A549 (cell line): Measurements from ENCODE around the gene ANO2.

Experiments used
- BCL3 ChIP-seq: fragments of >200 bp; sonication (Bioruptor Twin); formaldehyde crosslinking; IDR thresholded peaks from 3 replicates; pipeline ENCODE4 v1.6.1; 2016
- CHD4 ChIP-seq: fragments of 200-600 bp; sonication (generic); IDR thresholded peaks from 2 replicates; pipeline ENCODE4 v1.6.1; 2016; ENCODE audit warnings: antibody characterized with exemption, mild to moderate bottlenecking, borderline replicate concordance
- CTCF ChIP-seq: fragments of >200 bp; sonication (Bioruptor Twin); formaldehyde crosslinking; IDR thresholded peaks from 3 replicates; pipeline ENCODE4 v1.5.1; 2016
- JUN ChIP-seq, 2 experiments: fragments of >200 bp; sonication (Bioruptor Twin); formaldehyde crosslinking; IDR thresholded peaks; 2 replicates in 1 of 2; 3 replicates in 1 of 2; pipeline ENCODE4 v1.6.1; 2016 to 2017
- NR3C1 ChIP-seq: fragments of >200 bp; sonication (Bioruptor Twin); formaldehyde crosslinking; IDR thresholded peaks from 3 replicates; pipeline ENCODE4 v1.6.1; 2017
- RNF2 ChIP-seq: fragments of 200-600 bp; sonication (generic); IDR thresholded peaks from 2 replicates; pipeline ENCODE4 v1.6.1; 2016; ENCODE audit warnings: low read depth, mild to moderate bottlenecking, antibody characterized with exemption, moderate library complexity, borderline replicate concordance

DNA sequence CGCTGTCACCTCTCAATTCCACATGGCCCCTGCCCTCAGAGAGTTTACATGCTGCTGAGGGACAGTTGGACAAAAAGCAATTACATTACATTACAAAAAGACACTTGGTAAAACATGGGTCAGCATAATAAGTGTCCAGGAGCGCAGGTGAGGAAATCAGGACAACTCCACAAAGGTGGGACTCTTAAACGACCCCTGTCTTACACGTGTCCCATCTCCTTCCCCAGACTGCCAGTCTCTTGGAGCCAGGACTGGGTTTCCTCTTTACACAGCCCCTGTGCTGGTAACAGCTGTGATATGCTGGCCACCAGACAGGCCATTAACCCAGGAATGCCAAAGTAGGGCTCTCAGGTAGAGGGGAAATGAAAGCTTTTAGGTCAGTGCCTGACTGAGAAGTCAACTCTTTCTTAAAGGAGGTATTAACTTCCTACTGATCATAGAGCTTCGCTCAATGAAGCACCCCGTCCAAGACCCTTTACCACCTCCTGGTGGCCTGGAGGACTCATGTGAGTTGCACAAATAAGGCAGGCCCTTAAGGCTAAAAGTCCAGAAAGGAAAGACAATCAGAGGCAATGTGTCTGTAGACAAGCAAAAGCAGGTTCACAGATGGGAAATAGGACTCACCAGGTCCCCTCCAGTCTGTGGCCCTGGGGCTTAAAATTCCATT lies 55.5 kb downstream of the ANO2 start:
- TF ChIP-seq NR3C1 (no peak), CTCF (no peak), RNF2 (no peak), CHD4 (no peak), BCL3 (no peak), JUN (IDR thresholded peaks at IDR 0.05) (no peak)
